ENCODE results near the gene CCDC85C. TPM values are rescaled to one million over a fixed set of nuclear protein-coding genes. Genes with fewer than 3 reads are reported as not detected.
"Not testable (repeated sequence)": the region's sequence is repeated elsewhere in the genome, so short reads cannot be mapped to it uniquely, and the experiment has no call there.

The CCDC85C gene
- total RNA-seq, 1 donor from 2014 or later = 16.6 TPM

DNA sequence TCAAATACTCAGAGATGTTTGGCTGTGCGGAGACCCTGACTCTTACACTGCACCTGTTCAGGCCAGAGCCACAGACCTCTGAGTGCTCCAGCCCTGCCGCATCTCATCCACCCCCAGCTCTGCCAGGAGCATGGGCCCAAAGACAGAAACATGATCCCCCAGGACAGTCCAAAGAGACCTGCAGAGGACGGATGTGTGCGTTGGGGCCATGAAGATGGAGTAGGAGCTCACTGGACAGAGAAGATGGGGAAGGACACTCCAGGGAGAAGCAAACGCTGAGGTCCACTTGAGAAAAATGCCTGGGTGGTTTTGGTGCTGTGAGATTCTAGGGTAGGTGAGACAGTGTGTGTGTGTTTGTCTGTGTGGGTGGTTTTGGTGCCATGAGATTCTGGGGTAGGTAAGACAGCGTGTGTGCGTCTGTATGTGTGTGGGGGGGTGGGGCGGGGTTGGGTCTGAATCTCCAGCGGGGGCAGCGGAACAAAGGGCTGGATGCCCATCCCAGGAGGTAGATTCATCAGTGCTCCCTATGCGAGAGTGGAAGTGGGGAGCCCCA is 40.1 kb upstream of the CCDC85C start:
- Mint-ChIP-seq H3K27me3 (ENCODE audit: low read depth, unreplicated experiment) (peaks cover 17% of the 10 kb centered on the region), H3K27ac (ENCODE audit: unreplicated experiment) (peak overlapping the region; percentile 10), H3K9me3 (ENCODE audit: unreplicated experiment) (peaks cover under 1% of the 10 kb centered on the region), H3K4me3 (ENCODE audit: unreplicated experiment) (peak overlapping the region; percentile 47), H3K36me3 (ENCODE audit: low read depth, unreplicated experiment) (no peaks in the 10 kb centered on the region), H3K4me1 (ENCODE audit: low read depth, unreplicated experiment) (peaks cover 7% of the 10 kb centered on the region)
- Histone ChIP-seq H3K9ac (ENCODE audit: low read length) (no peak overlapping the region), H3K9me3 (ENCODE audit: insufficient read depth, low read depth, low read length) (no peaks in the 10 kb centered on the region), H3K4me2 (ENCODE audit: low read length) (no peak overlapping the region), H3K4me3 (ENCODE audit: insufficient read depth, low read depth, low read length) (no peak overlapping the region), H2AFZ (ENCODE audit: low read depth, low read length) (no peak overlapping the region), H3K4me1 (ENCODE audit: insufficient read depth, low read length) (peaks cover 9% of the 10 kb centered on the region), H3K27me3 (ENCODE audit: insufficient read depth, low read length) (no peaks in the 10 kb centered on the region), H3K79me2 (ENCODE audit: insufficient read depth, low read length) (no peaks in the 10 kb centered on the region), H3K27ac (ENCODE audit: low read depth, low read length) (no peak overlapping the region), H4K20me1 (ENCODE audit: insufficient read depth, low read length) (no peaks in the 10 kb centered on the region), H3K36me3 (ENCODE audit: insufficient read depth, low read length) (no peaks in the 10 kb centered on the region)
- TF ChIP-seq, protein P1, sequence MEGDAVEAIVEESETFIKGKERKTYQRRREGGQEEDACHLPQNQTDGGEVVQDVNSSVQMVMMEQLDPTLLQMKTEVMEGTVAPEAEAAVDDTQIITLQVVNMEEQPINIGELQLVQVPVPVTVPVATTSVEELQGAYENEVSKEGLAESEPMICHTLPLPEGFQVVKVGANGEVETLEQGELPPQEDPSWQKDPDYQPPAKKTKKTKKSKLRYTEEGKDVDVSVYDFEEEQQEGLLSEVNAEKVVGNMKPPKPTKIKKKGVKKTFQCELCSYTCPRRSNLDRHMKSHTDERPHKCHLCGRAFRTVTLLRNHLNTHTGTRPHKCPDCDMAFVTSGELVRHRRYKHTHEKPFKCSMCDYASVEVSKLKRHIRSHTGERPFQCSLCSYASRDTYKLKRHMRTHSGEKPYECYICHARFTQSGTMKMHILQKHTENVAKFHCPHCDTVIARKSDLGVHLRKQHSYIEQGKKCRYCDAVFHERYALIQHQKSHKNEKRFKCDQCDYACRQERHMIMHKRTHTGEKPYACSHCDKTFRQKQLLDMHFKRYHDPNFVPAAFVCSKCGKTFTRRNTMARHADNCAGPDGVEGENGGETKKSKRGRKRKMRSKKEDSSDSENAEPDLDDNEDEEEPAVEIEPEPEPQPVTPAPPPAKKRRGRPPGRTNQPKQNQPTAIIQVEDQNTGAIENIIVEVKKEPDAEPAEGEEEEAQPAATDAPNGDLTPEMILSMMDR (IDR thresholded peaks at IDR 0.05; ENCODE audit: insufficient read depth, low read depth, low read length) = no peak
- TF ChIP-seq EZH2 (IDR thresholded peaks at IDR 0.05; ENCODE audit: insufficient read depth, low read length) = no peak
- FAIRE-seq = no peak
- DNase-seq (ENCODE audit: low read depth) = no peak

DNA sequence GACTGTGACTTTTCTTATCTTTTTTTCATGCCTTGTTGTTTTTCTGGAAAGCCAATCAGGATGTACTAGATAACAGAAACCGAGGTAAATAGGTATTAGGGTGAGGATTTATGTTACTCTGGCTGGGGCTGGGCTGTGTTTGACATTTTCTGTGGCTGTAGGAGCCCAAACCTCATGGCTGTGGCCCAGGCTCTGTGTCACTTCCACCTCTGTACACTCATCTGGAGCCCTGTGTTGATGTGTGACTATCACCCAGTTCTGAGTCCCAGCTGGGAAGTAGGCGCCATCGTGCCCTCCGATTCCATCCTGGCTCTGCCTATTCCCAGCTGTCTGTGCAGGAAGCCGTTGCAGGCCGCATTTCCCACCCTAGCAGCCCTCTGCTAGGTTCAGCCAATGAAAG is 39.3 kb upstream of the CCDC85C start:
- H4K20me1 ChIP-seq (ENCODE audit: insufficient read depth, low read length) = no peaks in the 10 kb centered on the region
- Mint-ChIP-seq H3K4me1 (ENCODE audit: low read depth, unreplicated experiment) (peaks cover 6% of the 10 kb centered on the region), H3K27ac (ENCODE audit: unreplicated experiment) (no peak overlapping the region), H3K36me3 (ENCODE audit: low read depth, unreplicated experiment) (no peaks in the 10 kb centered on the region), H3K9me3 (ENCODE audit: unreplicated experiment) (no peaks in the 10 kb centered on the region), H3K4me3 (ENCODE audit: unreplicated experiment) (no peak overlapping the region), H3K27me3 (ENCODE audit: low read depth, unreplicated experiment) (peaks cover 16% of the 10 kb centered on the region)
- no peak for TF ChIP-seq EZH2 (IDR thresholded peaks at IDR 0.05; ENCODE audit: insufficient read depth, low read length)
- TF ChIP-seq, protein P1 (IDR thresholded peaks at IDR 0.05; ENCODE audit: insufficient read depth, low read depth, low read length) = no peak
- H3K27ac ChIP-seq (ENCODE audit: low read depth, low read length) = no peak overlapping the region
- no peak for DNase-seq (ENCODE audit: low read depth)
- H3K4me3 ChIP-seq (ENCODE audit: insufficient read depth, low read depth, low read length) = no peak overlapping the region
- H3K9ac ChIP-seq (ENCODE audit: low read length) = no peak overlapping the region
- H3K4me1 ChIP-seq (ENCODE audit: insufficient read depth, low read length) = peaks cover 5% of the 10 kb centered on the region
- no peaks in the 10 kb centered on the region for H3K36me3 ChIP-seq (ENCODE audit: insufficient read depth, low read length)
- no peaks in the 10 kb centered on the region for H3K27me3 ChIP-seq (ENCODE audit: insufficient read depth, low read length)
- H3K4me2 ChIP-seq (ENCODE audit: low read length) = no peak overlapping the region
- no peaks in the 10 kb centered on the region for H3K9me3 ChIP-seq (ENCODE audit: insufficient read depth, low read depth, low read length)
- no peak overlapping the region for H2AFZ ChIP-seq (ENCODE audit: low read depth, low read length)
- FAIRE-seq = no peak
- H3K79me2 ChIP-seq (ENCODE audit: insufficient read depth, low read length) = no peaks in the 10 kb centered on the region

DNA sequence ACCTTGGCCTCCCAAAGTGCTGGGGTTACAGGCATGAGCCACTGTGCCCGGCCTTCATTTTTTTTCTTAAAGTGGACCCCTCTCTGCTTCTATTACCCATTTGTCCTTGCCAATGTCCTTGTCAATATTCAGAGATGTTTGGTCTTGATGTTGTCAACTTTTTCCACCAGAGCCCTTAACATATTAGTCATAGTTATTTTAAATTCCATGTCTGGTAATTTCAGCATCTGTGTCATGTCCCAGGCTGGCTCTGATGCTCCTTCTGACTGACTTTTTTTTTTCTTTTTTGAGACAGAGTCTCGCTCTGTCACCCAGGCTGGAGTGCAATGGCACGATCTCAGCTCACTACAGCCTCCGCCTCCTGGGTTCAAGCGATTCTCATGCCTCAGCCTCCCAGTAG is 38.8 kb upstream of the CCDC85C start:
- not testable (repeated sequence) for H3K4me2 ChIP-seq (ENCODE audit: low read length); H3K36me3 Mint-ChIP-seq (ENCODE audit: low read depth, unreplicated experiment); H3K9me3 Mint-ChIP-seq (ENCODE audit: unreplicated experiment); H3K4me1 Mint-ChIP-seq (ENCODE audit: low read depth, unreplicated experiment); H3K27ac ChIP-seq (ENCODE audit: low read depth, low read length); H4K20me1 ChIP-seq (ENCODE audit: insufficient read depth, low read length); H3K4me1 ChIP-seq (ENCODE audit: insufficient read depth, low read length); H3K4me3 ChIP-seq (ENCODE audit: insufficient read depth, low read depth, low read length); H3K9ac ChIP-seq (ENCODE audit: low read length); H3K9me3 ChIP-seq (ENCODE audit: insufficient read depth, low read depth, low read length); H3K36me3 ChIP-seq (ENCODE audit: insufficient read depth, low read length); H3K4me3 Mint-ChIP-seq (ENCODE audit: unreplicated experiment); FAIRE-seq; H3K27me3 ChIP-seq (ENCODE audit: insufficient read depth, low read length); H2AFZ ChIP-seq (ENCODE audit: low read depth, low read length); H3K79me2 ChIP-seq (ENCODE audit: insufficient read depth, low read length); DNase-seq (ENCODE audit: low read depth)
- peak overlapping the region; percentile 53 for H3K27ac Mint-ChIP-seq (ENCODE audit: unreplicated experiment)
- peaks cover 20% of the 10 kb centered on the region for H3K27me3 Mint-ChIP-seq (ENCODE audit: low read depth, unreplicated experiment)
